ENCODE results near the gene DIAPH1.

DIAPH1 gene

DNA sequence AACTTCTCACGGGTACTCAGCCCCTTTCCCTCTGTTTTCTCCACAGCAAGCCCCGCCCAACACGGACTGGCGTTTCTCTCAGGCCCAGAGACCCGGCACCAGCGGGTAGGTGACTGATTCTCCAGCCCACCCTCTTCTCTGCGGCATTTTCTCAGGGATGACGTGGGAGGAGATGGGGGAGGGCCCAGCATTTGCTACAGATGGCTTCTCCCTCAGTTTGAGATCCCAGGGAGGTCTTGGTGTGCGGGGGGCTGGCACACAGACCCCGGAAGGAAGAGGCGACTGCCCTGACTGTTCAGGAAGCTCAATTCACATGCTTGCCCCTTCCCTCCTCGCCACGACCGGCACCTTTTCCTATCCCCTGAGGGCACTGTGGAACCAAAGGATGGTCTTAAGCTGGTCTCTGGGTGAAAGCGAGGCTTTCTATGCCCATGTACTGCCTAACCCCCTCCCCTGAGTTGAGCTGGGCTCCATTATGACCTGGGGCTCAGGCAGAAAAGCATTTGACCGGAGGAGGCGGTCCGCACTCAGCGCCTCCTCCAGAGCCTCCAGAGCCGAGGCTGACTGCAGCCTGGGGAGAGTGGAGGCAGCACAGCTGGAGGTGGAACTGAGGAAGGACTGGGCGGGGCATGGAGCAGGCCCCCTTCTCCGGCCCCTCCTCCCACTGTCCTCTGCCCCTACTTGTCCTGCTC lies 123.9 kb downstream of the DIAPH1 start:
- no peak for DNase-seq

DNA sequence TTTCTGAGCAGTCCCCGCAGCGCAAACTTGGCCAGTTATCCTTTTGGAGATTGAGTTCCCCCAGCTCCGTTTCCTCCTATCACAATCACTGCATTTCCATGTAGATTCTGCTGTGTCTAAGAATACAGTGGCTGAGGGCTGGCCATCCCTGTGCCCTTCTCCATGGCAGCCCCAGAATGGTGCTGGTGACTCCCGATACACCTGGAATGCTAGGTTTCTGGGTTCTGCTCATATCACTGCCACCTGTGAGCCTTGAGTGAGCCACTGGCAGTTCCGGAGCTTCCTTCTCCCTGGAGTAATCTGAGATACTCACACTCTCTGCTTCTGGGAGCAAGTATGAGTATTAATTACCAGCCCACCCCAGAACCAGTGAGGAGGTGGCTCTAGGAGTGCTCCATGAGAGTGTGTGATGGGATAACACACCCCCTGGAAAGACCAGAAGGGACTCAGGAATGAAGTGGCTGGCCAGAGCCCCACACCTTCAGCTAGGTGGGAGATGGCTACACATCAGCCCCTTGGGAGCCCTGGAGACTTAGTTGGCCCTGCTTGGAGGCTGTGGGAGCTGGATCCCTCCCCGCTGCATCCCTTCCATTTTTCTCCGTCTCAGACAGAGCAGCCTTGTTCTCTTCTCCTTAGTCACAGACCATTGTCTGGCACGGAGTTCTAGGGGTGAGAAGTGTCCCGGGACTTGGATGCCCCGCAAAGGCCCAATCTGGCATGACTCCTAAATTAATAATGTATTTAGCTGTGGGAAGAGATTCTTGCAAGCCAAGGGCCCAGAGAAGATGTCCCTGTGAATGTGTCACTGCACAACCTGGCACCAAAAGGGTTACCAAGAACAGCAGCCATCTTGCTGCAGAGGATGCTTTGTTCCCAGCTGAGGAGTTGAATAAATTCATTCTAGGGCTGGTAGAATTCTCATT lies 125.0 kb downstream of the DIAPH1 start:
- no peak for DNase-seq

DNA sequence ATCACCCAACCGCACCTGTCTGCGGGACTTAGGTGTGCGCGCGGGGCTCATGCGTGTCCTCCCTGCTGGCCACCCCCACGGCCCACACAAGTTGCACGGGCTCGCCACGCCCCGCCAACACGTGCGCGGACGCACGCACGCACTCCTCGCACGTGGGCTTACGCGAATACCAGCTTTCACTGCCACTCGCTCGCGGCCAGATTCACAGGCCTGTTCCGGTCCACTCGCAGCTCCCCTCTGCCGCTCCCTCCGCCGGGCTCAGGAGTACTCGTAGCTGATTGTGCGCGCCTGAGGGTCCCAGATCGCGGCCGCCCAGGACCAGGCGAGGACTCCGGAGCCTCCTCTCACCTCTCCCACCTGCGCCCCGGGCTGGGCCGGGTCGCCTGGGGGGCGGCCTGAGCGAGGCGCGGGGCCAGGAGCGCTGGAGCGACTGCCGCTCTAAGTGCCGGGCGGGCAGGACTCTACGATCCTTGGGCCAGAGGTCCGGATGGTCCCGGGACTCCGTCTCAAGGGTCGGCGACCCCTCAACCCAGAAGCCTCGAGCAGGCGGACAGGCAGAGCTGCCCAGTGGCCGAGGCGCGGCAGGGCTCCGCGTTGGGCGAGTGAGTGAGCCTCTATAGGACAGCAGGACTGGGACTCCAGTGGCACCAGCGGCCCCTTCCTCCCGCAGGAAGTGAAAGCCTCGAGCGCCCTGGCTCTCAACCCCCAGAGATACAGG lies 126.5 kb downstream of the DIAPH1 start:
- no peak for DNase-seq

DNA sequence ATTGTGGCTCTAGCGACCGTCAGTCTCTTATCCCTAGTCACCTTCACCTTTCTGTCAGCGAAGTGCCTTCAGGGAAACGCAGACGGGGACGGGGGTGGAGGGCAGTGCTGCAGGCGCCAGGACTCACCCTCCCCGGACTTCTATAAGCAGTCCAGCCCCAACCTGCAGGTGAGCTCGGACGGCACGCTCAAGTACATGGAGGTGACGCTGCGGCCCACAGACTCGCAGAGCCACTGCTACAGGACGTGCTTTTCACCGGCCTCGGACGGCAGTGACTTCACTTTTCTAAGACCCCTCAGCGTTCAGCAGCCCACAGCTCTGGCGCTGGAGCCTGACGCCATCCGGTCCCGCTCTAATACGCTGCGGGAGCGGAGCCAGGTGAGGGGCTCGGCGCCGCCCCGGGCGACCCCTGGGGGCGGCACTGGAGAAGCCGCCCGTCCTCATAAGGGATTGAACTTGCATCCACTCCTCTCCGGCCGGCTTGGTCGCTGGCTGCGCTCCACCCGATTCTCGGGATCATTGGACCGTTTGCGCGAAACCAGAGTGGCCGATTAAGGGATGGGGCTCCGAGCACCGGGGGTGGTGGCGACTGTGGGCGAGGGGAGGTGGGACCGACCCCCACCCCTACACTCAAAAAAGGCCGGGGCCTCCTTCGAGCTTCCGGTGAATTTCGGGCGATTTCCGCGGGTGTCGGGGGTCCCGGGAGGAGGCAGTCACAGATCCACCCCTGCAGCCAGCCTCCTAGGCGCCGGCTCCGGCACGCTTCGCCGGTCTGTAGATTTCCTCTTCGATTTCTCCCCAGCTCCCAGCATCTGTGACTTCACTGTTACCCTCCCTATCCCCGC lies 127.3 kb downstream of the DIAPH1 start:
- no peak for DNase-seq

DNA sequence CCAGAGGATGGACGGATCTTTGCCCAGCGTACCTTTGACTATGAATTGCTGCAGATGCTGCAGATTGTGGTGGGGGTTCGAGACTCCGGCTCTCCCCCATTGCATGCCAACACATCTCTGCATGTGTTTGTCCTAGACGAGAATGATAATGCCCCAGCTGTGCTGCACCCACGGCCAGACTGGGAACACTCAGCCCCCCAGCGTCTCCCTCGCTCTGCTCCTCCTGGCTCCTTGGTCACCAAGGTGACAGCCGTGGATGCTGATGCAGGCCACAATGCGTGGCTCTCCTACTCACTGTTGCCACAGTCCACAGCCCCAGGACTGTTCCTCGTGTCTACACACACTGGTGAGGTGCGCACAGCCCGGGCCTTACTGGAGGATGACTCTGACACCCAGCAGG lies 128.0 kb downstream of the DIAPH1 start:
- DNase-seq, result no peak

DNA sequence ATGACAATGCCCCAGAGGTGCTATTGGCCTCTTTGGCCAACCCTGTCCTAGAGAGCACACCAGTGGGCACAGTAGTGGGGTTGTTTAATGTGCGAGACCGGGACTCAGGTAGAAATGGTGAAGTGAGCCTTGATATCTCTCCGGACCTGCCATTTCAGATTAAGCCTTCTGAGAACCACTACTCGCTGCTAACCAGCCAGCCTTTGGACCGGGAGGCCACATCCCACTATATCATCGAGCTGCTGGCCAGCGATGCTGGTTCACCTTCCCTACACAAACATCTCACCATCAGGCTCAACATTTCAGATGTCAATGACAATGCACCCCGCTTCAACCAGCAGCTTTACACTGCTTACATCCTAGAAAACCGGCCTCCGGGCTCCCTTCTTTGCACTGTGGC lies 128.5 kb downstream of the DIAPH1 start:
- DNase-seq, result no peak

DNA sequence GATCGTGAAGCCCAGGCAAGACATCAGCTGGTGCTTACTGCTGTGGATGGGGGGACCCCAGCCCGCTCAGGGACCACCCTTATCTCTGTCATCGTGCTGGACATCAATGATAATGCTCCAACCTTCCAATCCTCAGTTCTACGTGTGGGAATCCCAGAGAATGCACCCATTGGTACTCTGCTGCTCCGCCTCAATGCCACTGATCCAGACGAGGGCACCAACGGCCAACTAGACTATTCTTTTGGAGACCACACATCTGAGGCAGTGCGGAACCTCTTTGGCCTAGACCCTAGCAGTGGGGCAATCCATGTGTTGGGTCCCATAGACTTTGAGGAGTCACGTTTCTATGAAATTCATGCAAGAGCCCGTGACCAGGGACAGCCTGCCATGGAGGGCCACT lies 129.0 kb downstream of the DIAPH1 start:
- no peak for DNase-seq

DNA sequence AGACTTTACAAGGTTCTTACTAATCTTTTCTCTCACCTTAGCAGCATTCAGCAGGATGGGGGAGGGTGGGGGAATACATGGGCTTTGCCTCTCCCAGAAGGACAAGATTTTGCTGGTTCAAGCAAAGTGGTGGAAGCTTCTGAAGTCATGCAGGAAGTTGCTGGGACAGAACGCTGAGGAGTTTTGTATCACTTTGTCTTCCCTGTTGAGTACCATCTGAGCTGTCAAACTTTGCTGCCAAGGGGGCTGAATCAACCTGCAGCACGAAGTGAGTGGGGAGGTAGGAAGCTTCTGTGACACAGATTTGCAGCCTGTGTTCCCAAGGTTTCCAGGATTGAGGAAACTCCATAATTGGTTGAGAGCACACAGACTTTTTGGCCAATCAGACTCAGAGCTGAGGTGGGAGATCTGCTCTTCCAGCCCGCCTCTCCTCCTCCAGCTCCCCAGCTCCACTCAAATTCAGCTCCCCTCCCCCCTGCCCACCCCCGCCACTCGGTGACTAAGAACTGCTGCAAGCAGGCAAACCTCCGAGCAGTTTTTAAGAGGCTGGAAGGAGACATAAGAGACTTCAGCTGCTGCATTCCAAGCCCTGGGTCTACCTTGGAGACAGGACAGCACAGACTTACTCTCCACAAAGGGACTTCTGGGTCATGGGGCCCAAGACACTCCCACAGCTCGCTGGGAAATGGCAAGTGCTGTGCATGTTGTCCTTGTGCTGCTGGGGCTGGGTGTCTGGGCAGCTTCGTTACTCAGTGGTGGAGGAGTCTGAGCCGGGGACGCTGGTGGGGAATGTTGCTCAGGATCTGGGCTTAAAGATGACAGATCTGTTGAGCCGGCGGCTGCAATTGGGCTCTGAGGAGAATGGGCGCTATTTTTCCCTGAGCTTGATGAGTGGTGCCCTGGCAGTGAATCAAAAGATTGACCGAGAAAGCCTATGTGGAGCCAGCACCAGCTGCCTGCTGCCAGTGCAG lies 129.9 kb downstream of the DIAPH1 start, which contains the start of gene PCDHGC5:
Gene PCDHGC5 (plus strand): TSS at position 491 of the 971 bp plus-strand sequence. CDS start 160 bp downstream, at position 651.
- no peak for DNase-seq

DNA sequence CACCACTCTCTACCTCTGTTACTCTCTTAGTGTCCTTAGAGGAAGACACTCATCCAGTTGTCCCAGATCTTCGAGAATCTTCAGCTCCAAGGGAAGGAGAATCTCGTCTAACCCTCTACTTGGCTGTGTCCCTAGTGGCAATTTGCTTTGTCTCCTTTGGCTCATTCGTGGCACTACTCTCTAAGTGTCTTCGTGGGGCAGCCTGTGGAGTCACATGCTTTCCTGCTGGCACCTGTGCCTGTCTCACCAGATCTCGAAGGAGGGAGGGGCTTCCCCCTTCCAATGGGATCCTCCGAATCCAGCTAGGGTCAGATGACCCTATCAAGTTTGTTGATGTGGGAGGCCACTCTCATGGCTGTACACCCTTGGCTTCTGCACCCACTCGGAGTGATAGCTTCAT lies 131.7 kb downstream of the DIAPH1 start:
- DNase-seq, result no peak

DNA sequence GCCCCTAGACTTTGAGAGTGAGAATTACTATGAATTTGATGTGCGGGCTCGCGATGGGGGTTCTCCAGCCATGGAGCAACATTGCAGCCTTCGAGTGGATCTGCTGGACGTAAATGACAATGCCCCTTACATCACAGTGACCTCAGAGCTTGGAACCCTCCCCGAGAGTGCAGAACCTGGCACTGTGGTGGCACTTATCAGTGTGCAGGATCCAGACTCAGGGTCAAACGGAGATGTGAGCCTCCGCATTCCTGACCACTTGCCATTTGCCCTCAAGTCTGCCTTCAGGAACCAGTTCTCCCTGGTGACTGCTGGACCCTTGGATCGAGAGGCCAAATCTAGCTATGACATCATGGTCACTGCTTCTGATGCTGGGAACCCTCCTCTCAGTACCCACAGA lies 132.7 kb downstream of the DIAPH1 start:
- no peak for DNase-seq

DNA sequence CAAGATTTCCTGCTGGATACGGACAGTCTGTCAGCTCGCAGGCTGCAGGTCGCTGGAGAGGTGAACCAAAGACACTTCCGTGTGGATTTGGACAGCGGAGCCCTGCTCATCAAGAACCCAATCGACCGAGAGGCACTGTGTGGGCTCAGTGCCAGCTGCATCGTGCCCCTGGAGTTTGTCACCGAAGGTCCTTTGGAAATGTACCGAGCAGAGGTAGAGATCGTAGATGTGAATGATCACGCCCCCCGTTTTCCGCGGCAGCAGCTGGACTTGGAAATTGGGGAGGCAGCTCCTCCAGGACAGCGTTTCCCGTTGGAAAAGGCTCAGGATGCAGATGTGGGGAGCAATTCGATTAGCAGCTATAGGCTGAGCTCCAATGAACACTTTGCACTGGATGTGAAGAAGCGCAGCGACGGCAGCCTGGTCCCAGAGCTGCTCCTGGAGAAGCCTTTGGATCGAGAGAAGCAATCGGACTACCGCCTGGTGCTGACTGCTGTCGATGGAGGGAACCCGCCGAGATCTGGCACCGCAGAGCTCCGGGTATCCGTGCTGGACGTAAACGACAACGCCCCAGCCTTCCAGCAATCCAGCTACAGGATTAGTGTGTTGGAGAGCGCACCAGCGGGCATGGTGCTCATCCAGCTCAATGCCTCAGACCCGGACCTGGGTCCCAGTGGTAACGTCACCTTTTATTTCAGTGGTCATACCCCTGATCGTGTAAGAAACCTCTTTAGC lies 133.3 kb downstream of the DIAPH1 start:
- no peak for DNase-seq

DNA sequence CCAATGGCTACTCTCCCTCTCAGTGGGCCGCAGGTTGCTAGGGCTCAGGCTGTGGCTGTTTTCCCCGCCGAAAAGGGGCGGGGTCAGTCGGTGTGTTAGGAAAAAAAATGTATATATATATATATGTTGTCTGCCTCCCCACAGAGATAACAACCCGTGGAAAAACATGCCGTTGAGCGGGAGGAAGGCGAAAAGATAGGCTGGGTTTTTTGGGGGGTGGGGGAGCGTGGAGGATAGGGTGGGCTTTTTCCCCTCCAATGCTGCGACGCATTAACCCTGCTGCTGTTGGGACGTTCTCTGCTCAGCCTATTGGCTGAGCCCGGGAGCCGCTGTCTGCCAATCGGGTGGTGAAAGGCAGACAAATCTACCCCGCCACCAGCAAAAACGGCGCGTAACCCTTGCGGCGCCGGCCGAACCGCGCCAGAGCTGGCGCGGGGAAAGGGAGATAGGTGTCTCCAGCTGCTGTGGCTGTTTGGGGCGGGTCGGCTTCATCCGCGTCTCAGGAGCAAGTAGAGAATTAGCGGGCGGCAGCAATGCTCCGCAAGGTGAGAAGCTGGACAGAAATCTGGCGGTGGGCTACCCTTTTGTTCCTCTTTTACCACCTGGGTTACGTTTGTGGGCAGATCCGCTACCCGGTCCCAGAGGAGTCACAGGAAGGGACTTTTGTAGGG lies 134.0 kb downstream of the DIAPH1 start, which contains the start of gene PCDHGC4:
Gene PCDHGC4 (plus strand): TSS at position 390 of the 671 bp plus-strand sequence. CDS start 144 bp downstream, at position 534.
- no peak for DNase-seq

DNA sequence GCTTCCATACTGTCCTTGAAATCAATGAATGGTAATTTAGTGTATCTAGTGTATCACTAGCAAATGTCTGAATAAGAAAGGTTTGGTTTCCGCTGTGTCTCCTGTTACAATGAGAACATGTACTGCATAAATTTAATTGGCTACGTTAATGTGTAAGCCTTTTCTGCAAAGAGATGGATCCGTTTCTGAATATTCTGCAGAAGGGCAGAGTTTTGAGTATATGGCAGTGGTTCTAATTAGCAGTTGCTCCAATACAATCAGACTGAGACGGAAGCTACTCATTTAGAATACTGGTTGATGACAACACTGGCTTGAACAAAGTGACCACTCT lies 134.5 kb downstream of the DIAPH1 start:
- DNase-seq, result no peak

DNA sequence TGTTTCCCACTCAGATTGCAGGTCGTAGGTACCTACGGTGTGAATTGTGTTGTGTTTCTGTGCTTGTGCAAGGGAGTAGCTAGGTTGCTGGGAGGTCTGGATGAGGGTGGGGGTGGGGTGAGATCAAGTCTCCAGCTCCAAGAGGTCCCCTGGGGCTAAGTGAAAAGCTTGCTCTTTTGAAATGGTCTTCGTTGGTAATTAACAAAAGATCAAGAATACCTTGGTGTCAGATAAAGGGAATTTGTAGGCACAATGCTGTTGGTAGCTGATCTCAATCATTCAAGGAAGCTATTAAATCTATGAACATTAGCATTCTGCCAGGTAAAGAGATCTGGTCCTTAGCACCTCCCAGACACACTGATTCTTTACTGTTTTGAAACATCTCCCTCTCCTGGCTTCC lies 134.9 kb downstream of the DIAPH1 start:
- DNase-seq, result no peak

DNA sequence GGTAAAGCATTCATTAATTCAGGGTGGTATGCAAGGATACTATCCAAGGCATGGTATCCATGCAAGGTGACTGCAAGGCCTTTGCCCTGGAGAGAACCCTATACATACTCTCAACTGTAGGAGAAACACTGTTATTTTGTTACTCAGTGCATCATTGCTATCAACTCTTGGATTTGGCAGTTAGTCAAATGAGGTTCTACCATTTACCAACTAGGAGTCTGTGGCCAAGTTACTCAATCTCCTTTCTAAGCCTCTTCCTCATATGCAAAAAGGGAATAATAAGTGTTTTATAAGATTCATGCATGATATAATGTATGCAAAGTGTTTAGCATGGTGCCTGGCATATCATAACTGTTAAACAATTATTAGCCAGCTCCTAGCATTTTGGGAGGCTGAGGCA lies 139.0 kb downstream of the DIAPH1 start:
- DNase-seq, result no peak

DNA sequence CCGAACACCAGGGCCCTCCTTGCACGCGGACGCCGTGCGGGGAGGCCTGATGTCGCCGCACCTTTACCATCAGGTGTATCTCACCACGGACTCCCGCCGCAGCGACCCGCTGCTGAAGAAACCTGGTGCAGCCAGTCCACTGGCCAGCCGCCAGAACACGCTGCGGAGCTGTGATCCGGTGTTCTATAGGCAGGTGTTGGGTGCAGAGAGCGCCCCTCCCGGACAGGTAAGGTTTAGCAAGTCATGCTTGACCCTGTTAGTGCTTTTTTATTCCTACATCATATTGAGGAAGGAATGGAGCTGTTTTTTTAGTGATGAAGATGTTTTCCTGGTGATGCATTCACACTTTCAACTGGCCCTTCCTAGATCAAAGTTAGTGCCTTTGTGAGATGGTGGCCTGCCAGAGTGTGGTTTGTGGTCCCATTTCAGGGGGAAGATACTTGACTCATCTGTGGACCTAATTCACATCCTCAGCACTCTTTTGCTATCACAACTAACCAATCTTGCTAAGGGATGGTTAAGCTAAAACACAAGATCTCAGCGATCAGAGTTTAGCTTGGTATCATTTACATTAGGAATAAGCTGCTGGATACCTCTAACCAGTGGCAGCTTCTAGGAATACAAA lies 140.4 kb downstream of the DIAPH1 start:
- DNase-seq, result no peak

DNA sequence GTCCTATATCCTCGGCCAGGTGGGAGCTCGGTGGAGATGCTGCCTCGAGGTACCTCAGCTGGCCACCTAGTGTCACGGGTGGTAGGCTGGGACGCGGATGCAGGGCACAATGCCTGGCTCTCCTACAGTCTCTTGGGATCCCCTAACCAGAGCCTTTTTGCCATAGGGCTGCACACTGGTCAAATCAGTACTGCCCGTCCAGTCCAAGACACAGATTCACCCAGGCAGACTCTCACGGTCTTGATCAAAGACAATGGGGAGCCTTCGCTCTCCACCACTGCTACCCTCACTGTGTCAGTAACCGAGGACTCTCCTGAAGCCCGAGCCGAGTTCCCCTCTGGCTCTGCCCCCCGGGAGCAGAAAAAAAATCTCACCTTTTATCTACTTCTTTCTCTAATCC lies 141.0 kb downstream of the DIAPH1 start:
- no peak for DNase-seq

DNA sequence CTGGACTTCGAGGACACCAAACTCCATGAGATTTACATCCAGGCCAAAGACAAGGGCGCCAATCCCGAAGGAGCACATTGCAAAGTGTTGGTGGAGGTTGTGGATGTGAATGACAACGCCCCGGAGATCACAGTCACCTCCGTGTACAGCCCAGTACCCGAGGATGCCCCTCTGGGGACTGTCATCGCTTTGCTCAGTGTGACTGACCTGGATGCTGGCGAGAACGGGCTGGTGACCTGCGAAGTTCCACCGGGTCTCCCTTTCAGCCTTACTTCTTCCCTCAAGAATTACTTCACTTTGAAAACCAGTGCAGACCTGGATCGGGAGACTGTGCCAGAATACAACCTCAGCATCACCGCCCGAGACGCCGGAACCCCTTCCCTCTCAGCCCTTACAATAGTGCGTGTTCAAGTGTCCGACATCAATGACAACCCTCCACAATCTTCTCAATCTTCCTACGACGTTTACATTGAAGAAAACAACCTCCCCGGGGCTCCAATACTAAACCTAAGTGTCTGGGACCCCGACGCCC lies 141.7 kb downstream of the DIAPH1 start:
- no peak for DNase-seq

Measured in GDM1 (cell line).